HG03460 (cell line): ENCODE data around the gene CD34.
A peak's percentile ranks its signal among the peaks of the same experiment; 100 is the strongest.
"Not testable (repeated sequence)": the region's sequence is repeated elsewhere in the genome, so short reads cannot be mapped to it uniquely, and the experiment has no call there.

Source experiments
- ATAC-seq: cut with Tn5 transposase; IDR thresholded peaks from one replicate; pipeline ENCODE4 v1.9.1; 2021; ENCODE audit not compliant: unreplicated experiment

Gene CD34

GRCh38 chr1:207877914-207878313 is 33.0 kb downstream of the CD34 start:
- not testable (repeated sequence) for ATAC-seq

GRCh38 chr1:207876131-207876530 is 34.8 kb downstream of the CD34 start:
- ATAC-seq: no peak

GRCh38 chr1:207875532-207875931 is 35.4 kb downstream of the CD34 start:
- no peak for ATAC-seq

GRCh38 chr1:207873055-207873890 is 37.7 kb downstream of the CD34 start:
- ATAC-seq: no peak

GRCh38 chr1:207872621-207873020 is 38.3 kb downstream of the CD34 start:
- ATAC-seq: no peak

GRCh38 chr1:207871117-207871649 is 39.7 kb downstream of the CD34 start:
- no peak for ATAC-seq

GRCh38 chr1:207870306-207871031 is 40.5 kb downstream of the CD34 start:
- no peak for ATAC-seq

GRCh38 chr1:207869859-207870258 is 41.1 kb downstream of the CD34 start:
- no peak for ATAC-seq

- peak; percentile 54 for ATAC-seq
Observed at GRCh38 chr1:207868774-207869721, 41.9 kb downstream of the CD34 start.

- ATAC-seq: peak; percentile 11
Observed at GRCh38 chr1:207868251-207868773, 42.6 kb downstream of the CD34 start.

- ATAC-seq: no peak
Observed at GRCh38 chr1:207867136-207868109, 43.5 kb downstream of the CD34 start.

- no peak for ATAC-seq
Observed at GRCh38 chr1:207866471-207867135, 44.3 kb downstream of the CD34 start.

- peak; percentile 61 for ATAC-seq
Observed at GRCh38 chr1:207863893-207864535, 46.9 kb downstream of the CD34 start.

- ATAC-seq: no peak
Observed at GRCh38 chr1:207862241-207862787, 48.6 kb downstream of the CD34 start.

GRCh38 chr1:207861442-207862177 is 49.3 kb downstream of the CD34 start:
- ATAC-seq: no peak

GRCh38 chr1:207860531-207860930 is 50.4 kb downstream of the CD34 start:
- no peak for ATAC-seq

GRCh38 chr1:207858806-207859205 is 52.1 kb downstream of the CD34 start:
- ATAC-seq: no peak
